D721Med (cell line): ENCODE results near the gene ANKRD34B.

ENCODE experiments used
- DNase-seq: peaks from one replicate; pipeline ENCODE4 v3.0.0; 2011; ENCODE audit warnings: low spot score; ENCODE audit not compliant: insufficient read length
- FAIRE-seq: peaks from 2 replicates; lab custom pipeline; 2011; peaks lifted over from hg19 to GRCh38; lab: Jason Lieb, UNC
- CTCF ChIP-seq: IDR thresholded peaks from 2 replicates; pipeline ENCODE4 v1.5.1; 2012; ENCODE audit warnings: mild to moderate bottlenecking, control low read depth; ENCODE audit not compliant: insufficient read depth; ENCODE audit errors: missing control alignments

The ANKRD34B gene

GRCh38 chr5:80573062-80573461, 3.0 kb upstream of the ANKRD34B start:
- no peak for FAIRE-seq
- no peak for TF ChIP-seq CTCF

DNA sequence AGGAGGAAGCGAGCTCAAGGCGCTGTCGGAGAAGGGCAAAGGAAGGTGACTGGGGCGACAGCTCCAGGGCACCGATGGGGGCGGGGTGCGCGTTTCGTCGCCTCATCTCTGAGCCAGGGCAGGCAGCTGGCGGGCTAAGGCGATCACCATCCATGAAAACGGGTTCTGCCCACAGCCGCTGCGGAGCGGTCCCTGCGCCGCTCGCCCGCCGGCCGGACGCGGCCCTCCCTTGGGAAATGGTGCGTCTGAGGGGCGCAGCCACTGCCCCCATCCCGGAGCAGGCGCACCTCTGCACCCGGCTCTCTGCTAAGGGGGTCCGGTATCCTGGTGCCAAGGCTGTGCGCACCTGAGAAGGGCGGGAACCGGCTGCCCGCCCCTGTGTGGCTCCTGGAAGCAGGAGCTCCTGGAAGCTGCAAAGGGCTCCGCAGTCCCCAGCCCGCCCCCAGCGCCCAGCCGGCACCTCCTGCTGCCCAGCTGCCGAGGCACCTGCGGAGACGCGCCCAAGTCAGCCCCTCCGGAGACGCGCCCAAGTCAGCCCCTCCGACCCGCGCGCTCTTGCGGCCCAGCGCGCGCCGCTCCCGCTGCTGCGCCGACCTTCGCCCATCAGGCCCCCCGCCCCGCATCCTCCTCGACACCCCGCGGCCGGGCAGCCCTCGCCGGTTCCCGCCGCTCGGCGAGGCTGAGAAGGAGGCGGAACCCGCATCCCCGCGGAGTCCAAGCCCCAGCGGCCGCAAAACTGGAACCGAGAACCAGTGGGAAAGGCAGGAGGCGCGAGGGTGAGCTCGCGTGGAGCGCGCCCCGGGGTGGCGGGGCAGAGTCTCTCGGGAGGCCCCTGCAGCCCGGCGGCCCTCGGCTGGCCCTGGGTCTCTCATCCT, 757 bp downstream of the ANKRD34B start:
- TF ChIP-seq CTCF = no peak
- DNase-seq (no peak), FAIRE-seq (no peak)

More at GRCh38 chr5:80573062-80573461, 3.0 kb upstream of the ANKRD34B start:
- DNase-seq = no peak

DNA sequence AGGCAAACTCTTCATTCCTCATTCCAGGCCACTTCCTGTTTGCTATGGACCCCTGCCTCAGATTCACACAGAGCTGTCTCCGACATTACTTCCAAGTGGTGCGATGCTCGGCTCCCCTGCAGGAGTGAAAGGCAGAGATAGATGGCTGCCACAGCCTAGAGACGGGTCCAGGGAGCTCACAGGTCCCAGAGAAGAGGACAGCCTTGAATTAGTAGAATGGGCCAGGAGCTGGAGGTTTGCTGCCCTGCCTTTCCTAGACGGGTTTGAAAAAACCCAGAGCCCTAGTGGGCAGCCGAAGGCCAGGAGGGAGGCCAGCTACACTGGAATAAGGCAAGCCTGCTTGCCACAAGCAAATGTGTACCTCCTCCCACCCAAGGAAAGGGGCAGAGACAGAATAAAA, 1.8 kb downstream of the ANKRD34B start:
- DNase-seq (no peak), FAIRE-seq (no peak)
- no peak for TF ChIP-seq CTCF

DNA sequence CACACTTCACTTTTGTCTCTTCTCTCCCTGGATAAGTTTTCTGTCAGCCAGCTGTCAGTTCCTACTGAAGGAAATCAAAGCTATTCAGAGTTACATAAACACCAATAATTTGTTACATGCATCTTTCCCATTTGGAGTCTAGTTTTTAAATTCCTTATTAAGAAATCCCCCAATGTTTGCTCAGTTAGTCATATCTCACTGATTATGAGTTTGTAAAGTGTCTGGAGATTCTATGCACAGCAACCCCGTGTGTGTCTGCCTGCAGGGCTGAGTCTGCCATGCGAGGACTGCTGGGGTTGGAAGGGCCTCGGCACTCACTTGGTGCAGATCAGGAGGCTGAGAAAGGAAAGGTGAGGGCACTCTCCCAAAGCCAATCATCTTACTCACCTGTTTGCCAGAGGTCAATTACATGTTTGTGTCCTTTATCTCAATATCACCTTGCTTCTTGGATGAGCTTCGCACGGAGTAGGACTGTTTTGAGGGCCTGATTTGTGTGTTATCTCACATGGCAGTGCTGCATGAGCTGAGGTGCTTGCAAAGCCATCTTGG, 3.3 kb downstream of the ANKRD34B start:
- DNase-seq = no peak
- TF ChIP-seq CTCF = no peak
- no peak for FAIRE-seq

GRCh38 chr5:80565330-80565729, 4.8 kb downstream of the ANKRD34B start:
- FAIRE-seq (no peak), DNase-seq (no peak)
- TF ChIP-seq CTCF = no peak

DNA sequence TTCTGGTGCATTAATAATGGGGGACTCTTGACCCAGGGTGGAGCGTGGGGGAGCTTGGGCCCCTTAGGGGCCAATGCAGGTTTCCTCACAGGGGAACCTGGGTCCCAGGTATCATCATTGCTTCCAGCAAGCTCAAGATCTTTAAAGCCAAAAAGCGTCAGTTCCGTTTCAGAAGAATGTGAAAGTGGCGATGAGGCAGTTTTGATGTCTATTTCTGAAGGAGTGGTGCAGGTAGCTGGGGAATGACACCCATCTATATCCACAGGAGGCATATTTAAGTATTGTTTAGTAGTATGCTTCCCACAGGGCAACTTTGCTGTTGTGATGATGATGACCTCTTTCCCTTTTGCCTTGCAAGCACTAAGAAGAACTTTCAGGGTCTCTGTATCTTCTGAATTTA, 10.8 kb downstream of the ANKRD34B start:
- no peak for DNase-seq
- no peak for FAIRE-seq
- TF ChIP-seq CTCF = no peak

DNA sequence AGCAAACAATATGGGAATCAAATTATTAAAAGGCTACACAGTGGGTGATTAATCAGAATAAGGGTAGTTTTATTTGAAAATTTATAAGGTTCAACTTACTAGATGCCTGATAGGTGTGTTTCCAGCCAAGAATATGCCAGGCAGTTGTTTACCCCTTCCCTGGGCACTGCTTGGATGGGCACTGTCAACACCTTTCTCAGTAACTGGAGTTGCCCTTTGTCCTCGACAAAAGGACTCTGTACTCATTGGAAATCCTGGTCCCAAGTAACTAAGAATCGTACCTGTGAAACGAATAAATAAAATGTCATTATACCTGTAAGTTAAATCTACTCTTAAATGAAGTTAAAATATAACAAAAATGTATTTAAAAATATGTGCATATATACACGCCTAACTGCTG, 15.0 kb downstream of the ANKRD34B start:
- FAIRE-seq = no peak
- TF ChIP-seq CTCF = no peak
- no peak for DNase-seq
